Body of pancreas (tissue), 4 donors: ENCODE results near the gene DYSF.

Source experiments
- POLR2A ChIP-seq, 3 donors: fragments of 450-650 bp; IDR thresholded peaks; one replicate each; pipeline ENCODE4 v1.6.1; 2016; ENCODE audit warnings: antibody characterized with exemption in 3 of 3, mild to moderate bottlenecking in 2 of 3
- TF ChIP-seq, protein P1 (sequence below), 7 experiments: fragments of 450-650 bp in 4 of 7; fragments of 200-600 bp in 3 of 7; sonication (generic) in 3 of 7; IDR thresholded peaks; one replicate each; pipeline ENCODE4 v1.5.1; 2016 to 2019; ENCODE audit warnings: antibody characterized with exemption in 7 of 7

DNA sequence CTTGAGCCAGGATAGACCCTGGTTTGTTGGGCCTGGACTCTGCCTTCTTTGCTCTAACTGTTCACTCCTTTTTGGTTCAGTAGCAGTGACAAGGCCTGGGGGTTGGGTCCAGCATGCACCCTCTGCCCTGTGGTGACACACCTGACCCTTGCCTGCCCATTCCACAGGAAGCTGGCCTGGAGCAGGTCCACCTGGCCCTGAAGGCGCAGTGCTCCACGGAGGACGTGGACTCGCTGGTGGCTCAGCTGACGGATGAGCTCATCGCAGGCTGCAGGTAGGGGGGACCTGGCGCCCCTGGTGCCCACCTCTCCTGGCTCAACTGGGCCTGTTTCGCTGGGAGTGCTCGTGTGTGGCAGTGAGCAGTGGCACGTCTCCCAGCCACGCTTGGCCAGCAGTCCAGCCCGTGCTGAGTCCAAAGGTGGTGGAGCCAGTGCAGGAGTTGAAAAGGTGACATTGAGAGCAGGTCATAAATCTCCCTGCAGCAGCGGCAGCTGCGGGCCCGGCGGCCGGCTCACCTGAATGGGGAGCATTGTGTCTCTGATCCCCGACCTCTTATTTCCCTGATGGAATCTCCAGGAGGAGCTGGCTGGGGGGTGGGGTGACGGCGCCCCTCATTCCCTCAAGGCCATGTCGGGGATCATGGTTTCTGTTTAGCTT lies 102.6 kb downstream of the DYSF start:
- TF ChIP-seq, protein P1, sequence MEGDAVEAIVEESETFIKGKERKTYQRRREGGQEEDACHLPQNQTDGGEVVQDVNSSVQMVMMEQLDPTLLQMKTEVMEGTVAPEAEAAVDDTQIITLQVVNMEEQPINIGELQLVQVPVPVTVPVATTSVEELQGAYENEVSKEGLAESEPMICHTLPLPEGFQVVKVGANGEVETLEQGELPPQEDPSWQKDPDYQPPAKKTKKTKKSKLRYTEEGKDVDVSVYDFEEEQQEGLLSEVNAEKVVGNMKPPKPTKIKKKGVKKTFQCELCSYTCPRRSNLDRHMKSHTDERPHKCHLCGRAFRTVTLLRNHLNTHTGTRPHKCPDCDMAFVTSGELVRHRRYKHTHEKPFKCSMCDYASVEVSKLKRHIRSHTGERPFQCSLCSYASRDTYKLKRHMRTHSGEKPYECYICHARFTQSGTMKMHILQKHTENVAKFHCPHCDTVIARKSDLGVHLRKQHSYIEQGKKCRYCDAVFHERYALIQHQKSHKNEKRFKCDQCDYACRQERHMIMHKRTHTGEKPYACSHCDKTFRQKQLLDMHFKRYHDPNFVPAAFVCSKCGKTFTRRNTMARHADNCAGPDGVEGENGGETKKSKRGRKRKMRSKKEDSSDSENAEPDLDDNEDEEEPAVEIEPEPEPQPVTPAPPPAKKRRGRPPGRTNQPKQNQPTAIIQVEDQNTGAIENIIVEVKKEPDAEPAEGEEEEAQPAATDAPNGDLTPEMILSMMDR (IDR thresholded peaks at IDR 0.05) = no peak
- TF ChIP-seq POLR2A (IDR thresholded peaks at IDR 0.05) = no peak
